A673 (cell line): ENCODE results near the gene ALG9. TPM values are rescaled to one million over a fixed set of nuclear protein-coding genes. Genes with fewer than 3 reads are reported as not detected.

ENCODE experiments used
- BruUV-seq: library from RNA; stranded (reverse); fragments of 400-500 nt; replicated peaks from 2 replicates; lab custom pipeline; 2021; lab: Mats Ljungman, UMichigan
- CTCF ChIA-PET: fragments of 300-600 bp; sonication (Branson Sonifier 250); formaldehyde crosslinking; loops from one replicate; lab custom pipeline; 2022; ENCODE audit warnings: antibody characterized with exemption; lab: Charles Lee
- POLR2A ChIA-PET: fragments of 300-600 bp; sonication (Branson Sonifier 250); formaldehyde crosslinking; loops from one replicate; lab custom pipeline; 2022; ENCODE audit warnings: antibody characterized with exemption; ENCODE audit not compliant: low non-redundant PET; lab: Charles Lee
- DNase-seq: peaks from one replicate; pipeline ENCODE4 v3.0.0-alpha.2; 2015; ENCODE audit warnings: low spot score
- H3K27ac ChIP-seq: fragments of 200-600 bp; sonication (generic); 2 replicates; pipeline ENCODE4 v1.5.1; 2016; ENCODE audit warnings: mixed run types, low read depth, mild to moderate bottlenecking, mixed read lengths, antibody characterized with exemption, low read length; ENCODE audit not compliant: poor library complexity, severe bottlenecking
- H3K27me3 ChIP-seq: fragments of 200-600 bp; sonication (generic); replicated peaks from 2 replicates; pipeline ENCODE4 v1.6.1; 2017; ENCODE audit warnings: mixed run types, low read depth, mild to moderate bottlenecking, mixed read lengths, antibody characterized with exemption, low read length; ENCODE audit not compliant: insufficient read depth, poor library complexity
- H3K36me3 ChIP-seq: fragments of 200-600 bp; sonication (generic); 2 replicates; pipeline ENCODE4 v1.6.1; 2016; ENCODE audit warnings: mixed run types, mild to moderate bottlenecking, mixed read lengths, antibody characterized with exemption, low read length; ENCODE audit not compliant: insufficient read depth, poor library complexity, severe bottlenecking
- H3K4me1 ChIP-seq: fragments of 200-600 bp; sonication (generic); 2 replicates; pipeline ENCODE4 v1.6.1; 2017; ENCODE audit warnings: mixed run types, mild to moderate bottlenecking, mixed read lengths, antibody characterized with exemption, low read length; ENCODE audit not compliant: insufficient read depth, poor library complexity, severe bottlenecking
- H3K4me3 ChIP-seq: fragments of 200-600 bp; sonication (generic); 2 replicates; pipeline ENCODE4 v1.5.1; 2016; ENCODE audit warnings: low read depth, mixed run types, mild to moderate bottlenecking, mixed read lengths, low read length; ENCODE audit not compliant: poor library complexity, severe bottlenecking
- H3K9me3 ChIP-seq: fragments of 200-600 bp; sonication (generic); 2 replicates; pipeline ENCODE4 v1.6.1; 2016; ENCODE audit warnings: mixed run types, low read depth, mild to moderate bottlenecking, mixed read lengths, antibody characterized with exemption, low read length; ENCODE audit not compliant: poor library complexity, severe bottlenecking
- EZH2 ChIP-seq: fragments of 200-600 bp; sonication (generic); IDR thresholded peaks from 2 replicates; pipeline ENCODE4 v1.6.1; 2017; ENCODE audit warnings: borderline replicate concordance, low read depth, mild to moderate bottlenecking, mixed read lengths, antibody characterized with exemption, low read length; ENCODE audit not compliant: poor library complexity, severe bottlenecking
- intact Hi-C: fragments of 100-400 bp; cut with micrococcal nuclease; formaldehyde crosslinking; loops from one replicate; pipeline ENCODE4 v1.10.0; 2022; ENCODE audit not compliant: unreplicated experiment
- total RNA-seq: library from RNA; stranded (reverse); gene quantifications from 2 replicates; pipeline ENCODE4 v1.2.3, GENCODE V29; 2021
- TF ChIP-seq, protein P1 (sequence below): fragments of 300-800, 200-600 bp; sonication (generic); conservative IDR thresholded peaks from 2 replicates; pipeline ENCODE4 v1.5.1; 2017; ENCODE audit warnings: low read depth, mild to moderate bottlenecking, antibody characterized with exemption, low read length, moderate library complexity, mixed read lengths

Gene ALG9
- total RNA-seq, 1 experiment from 2014 or later, result 61.0 TPM

DNA sequence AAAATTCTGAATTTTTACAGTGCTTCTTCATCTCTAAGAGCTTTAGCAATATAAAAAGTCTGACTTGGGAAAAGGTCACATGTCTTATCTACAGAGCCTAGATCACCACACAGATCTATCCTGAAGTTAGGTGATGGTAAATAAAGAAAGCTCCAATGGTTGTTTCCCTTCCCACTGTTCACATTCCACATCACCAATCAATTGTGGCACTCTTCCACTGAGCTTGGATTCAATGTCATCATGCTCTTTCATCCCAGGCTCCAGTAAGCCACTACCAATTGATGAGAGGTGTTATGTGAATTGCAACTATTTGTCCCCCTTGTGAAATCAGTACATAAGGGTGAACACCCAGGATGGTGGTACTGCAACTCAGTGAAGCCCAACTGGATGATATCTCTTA lies 47.8 kb downstream of the ALG9 start:
- no TSS peak for BruUV-seq
- Histone ChIP-seq H3K36me3 (no peaks in the 10 kb centered on the region), H3K4me3 (no peak overlapping the region), H3K27me3 (no peaks in the 10 kb centered on the region), H3K4me1 (peaks cover 19% of the 10 kb centered on the region), H3K27ac (no peak overlapping the region), H3K9me3 (no peaks in the 10 kb centered on the region)
- CTCF ChIA-PET, result no interaction called here
- intact Hi-C loops, result no loop called here
- DNase-seq, result no peak
- TF ChIP-seq EZH2, result no peak
- TF ChIP-seq, protein P1, sequence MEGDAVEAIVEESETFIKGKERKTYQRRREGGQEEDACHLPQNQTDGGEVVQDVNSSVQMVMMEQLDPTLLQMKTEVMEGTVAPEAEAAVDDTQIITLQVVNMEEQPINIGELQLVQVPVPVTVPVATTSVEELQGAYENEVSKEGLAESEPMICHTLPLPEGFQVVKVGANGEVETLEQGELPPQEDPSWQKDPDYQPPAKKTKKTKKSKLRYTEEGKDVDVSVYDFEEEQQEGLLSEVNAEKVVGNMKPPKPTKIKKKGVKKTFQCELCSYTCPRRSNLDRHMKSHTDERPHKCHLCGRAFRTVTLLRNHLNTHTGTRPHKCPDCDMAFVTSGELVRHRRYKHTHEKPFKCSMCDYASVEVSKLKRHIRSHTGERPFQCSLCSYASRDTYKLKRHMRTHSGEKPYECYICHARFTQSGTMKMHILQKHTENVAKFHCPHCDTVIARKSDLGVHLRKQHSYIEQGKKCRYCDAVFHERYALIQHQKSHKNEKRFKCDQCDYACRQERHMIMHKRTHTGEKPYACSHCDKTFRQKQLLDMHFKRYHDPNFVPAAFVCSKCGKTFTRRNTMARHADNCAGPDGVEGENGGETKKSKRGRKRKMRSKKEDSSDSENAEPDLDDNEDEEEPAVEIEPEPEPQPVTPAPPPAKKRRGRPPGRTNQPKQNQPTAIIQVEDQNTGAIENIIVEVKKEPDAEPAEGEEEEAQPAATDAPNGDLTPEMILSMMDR, result no peak
- POLR2A ChIA-PET, result no interaction called here

DNA sequence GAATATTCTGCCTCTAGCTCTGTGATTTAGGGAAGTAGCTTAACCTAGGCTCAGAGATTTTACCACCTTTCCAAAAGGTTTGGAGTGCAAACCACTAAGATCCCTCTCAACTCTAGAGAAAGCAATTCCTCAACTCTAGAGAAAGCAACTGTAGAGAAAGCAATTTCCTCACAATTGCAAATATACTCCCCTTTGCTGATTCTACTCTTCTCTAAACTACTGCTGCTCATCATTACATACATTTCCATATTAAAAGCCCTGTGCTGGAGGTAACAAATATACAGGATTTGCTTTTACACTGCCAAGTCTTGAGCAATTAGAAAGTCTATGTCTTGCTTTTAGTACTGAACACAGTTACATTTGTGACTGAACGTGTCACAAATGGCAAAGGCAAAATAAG lies 48.2 kb downstream of the ALG9 start:
- H3K4me3 ChIP-seq, result no peak overlapping the region
- DNase-seq, result no peak
- CTCF ChIA-PET, result no interaction called here
- H3K36me3 ChIP-seq, result no peaks in the 10 kb centered on the region
- BruUV-seq, result no TSS peak
- TF ChIP-seq, protein P1, result no peak
- TF ChIP-seq EZH2, result no peak
- H3K9me3 ChIP-seq, result no peaks in the 10 kb centered on the region
- no peaks in the 10 kb centered on the region for H3K27me3 ChIP-seq
- POLR2A ChIA-PET, result no interaction called here
- no peak overlapping the region for H3K27ac ChIP-seq
- peaks cover 24% of the 10 kb centered on the region for H3K4me1 ChIP-seq
- intact Hi-C loops, result no loop called here

DNA sequence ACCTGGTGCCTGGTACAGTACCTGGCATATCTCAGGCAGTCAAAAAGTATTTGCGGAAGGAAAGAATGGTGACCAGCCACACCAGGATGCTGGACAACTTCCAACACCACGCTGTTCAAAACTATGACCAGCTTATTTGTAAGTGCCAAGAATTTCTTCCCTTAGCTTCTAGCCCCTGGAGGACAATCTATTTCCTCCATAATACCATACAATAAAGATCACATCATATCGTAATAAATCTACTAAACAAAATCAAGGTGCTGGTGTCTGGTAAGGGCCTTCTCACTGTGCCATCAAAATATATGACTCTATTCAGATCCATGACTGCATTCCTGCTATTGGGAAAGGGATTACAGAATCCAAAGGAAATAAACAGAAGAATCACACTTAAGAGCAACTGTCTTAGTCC lies 51.5 kb downstream of the ALG9 start:
- Histone ChIP-seq H3K36me3 (no peaks in the 10 kb centered on the region), H3K4me3 (no peak overlapping the region), H3K27me3 (no peaks in the 10 kb centered on the region), H3K4me1 (peaks cover 30% of the 10 kb centered on the region), H3K27ac (peak overlapping the region; percentile 84), H3K9me3 (no peaks in the 10 kb centered on the region)
- ChIA-PET POLR2A (interaction anchor here (0.5 kb wide), 1 partner anchor 422 kb away, joined by 3 read pairs; no protein-coding TSS in a partner anchor), CTCF (interaction anchor here (1.1 kb wide), 1 partner anchor 22 kb away, joined by 3 read pairs; no protein-coding TSS in a partner anchor)
- no peak for DNase-seq
- intact Hi-C loops, result no loop called here
- TF ChIP-seq, protein P1, result no peak
- no peak for TF ChIP-seq EZH2
- no TSS peak for BruUV-seq
